Nephron (organoid): ENCODE measurements around the gene PUSL1.

Experiments
- H3K27ac Mint-ChIP-seq, 3 experiments: 2 replicates each; pipeline ENCODE4 v1.8.0; 2020; ENCODE audit warnings: mixed read lengths in 3 of 3, mild to moderate bottlenecking in 2 of 3, moderate library complexity in 1 of 3
- H3K27me3 Mint-ChIP-seq: 2 replicates; pipeline ENCODE4 v1.8.0; 2021; ENCODE audit warnings: low read depth, mild to moderate bottlenecking, moderate library complexity, mixed read lengths
- H3K36me3 Mint-ChIP-seq: 2 replicates; pipeline ENCODE4 v1.8.0; 2020; ENCODE audit warnings: low read depth, mixed read lengths
- H3K4me1 Mint-ChIP-seq: 2 replicates; pipeline ENCODE4 v1.8.0; 2020; ENCODE audit warnings: mixed read lengths
- H3K4me3 Mint-ChIP-seq, 3 experiments: 2 replicates each; pipeline ENCODE4 v1.8.0; 2020; ENCODE audit warnings: mild to moderate bottlenecking in 3 of 3, mixed read lengths in 3 of 3, moderate library complexity in 2 of 3
- H3K9me3 Mint-ChIP-seq: 2 replicates; pipeline ENCODE4 v1.8.0; 2020; ENCODE audit warnings: mixed read lengths
- CTCF ChIP-seq, 3 experiments: fragments of 200-600 bp; sonication (generic); IDR thresholded peaks; one replicate each; pipeline ENCODE4 v1.5.0; 2021; ENCODE audit warnings: antibody characterized with exemption in 3 of 3; ENCODE audit not compliant: unreplicated experiment in 3 of 3

PUSL1 gene

GRCh38 chr1:1347026-1347595 lies 38.7 kb downstream of the PUSL1 start:
- Mint-ChIP-seq H3K4me1 (peaks cover 10% of the 10 kb centered on the region), H3K9me3 (no peaks in the 10 kb centered on the region), H3K27ac (peak overlapping the region; percentile 44 to 76 (median 55)), H3K27me3 (peaks cover 2% of the 10 kb centered on the region), H3K4me3 (peak overlapping the region; percentile 82 to 85 (median 83)), H3K36me3 (peaks cover under 1% of the 10 kb centered on the region)
- TF ChIP-seq CTCF (IDR thresholded peaks at IDR 0.05; ENCODE audit: unreplicated experiment in 3 of 3) = no peak

DNA sequence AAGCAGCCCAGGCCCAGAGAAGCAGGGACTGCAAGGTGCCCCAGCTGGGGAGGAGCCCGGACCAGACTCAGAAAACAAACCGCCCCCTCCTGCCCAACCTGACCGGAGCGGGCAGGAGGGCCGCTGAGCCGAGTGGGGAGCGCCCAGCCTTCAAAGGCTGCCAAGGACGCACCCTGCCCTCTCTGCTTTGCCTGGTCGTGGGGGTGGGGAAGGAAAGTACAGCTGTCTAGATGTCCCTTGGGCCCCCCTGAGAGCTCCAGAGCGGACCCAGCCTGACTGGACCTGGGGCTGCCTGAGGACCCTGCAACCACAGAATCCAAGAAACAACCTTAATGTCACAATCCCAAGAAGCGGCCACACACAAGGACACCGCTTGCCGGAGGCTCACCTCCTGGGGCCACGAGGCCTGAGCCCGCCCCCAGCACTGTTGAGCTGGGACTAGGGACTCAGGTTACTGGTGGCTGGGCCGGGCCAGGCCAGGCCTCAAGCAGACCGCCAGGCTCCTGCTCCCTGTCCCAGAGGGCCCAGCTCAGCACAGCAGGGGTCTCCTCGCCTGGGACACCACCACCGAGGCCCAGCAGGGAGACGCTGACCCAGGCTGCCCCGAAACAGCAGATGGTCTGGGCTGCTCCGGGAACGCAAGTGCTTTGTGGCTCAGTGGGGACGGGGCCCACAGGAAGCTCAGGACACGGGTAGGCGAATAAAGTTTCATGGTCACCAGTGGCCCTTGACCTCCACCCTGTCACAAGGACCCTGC lies 39.4 kb downstream of the PUSL1 start:
- no peak for TF ChIP-seq CTCF (IDR thresholded peaks at IDR 0.05; ENCODE audit: unreplicated experiment in 3 of 3)
- Mint-ChIP-seq H3K9me3 (no peaks in the 10 kb centered on the region), H3K36me3 (peaks cover 7% of the 10 kb centered on the region), H3K27ac (peak overlapping the region; percentile 44 to 76 (median 55)), H3K4me1 (peaks cover 17% of the 10 kb centered on the region), H3K27me3 (peaks cover 9% of the 10 kb centered on the region), H3K4me3 (peak overlapping the region; percentile 82 to 85 (median 83))

DNA sequence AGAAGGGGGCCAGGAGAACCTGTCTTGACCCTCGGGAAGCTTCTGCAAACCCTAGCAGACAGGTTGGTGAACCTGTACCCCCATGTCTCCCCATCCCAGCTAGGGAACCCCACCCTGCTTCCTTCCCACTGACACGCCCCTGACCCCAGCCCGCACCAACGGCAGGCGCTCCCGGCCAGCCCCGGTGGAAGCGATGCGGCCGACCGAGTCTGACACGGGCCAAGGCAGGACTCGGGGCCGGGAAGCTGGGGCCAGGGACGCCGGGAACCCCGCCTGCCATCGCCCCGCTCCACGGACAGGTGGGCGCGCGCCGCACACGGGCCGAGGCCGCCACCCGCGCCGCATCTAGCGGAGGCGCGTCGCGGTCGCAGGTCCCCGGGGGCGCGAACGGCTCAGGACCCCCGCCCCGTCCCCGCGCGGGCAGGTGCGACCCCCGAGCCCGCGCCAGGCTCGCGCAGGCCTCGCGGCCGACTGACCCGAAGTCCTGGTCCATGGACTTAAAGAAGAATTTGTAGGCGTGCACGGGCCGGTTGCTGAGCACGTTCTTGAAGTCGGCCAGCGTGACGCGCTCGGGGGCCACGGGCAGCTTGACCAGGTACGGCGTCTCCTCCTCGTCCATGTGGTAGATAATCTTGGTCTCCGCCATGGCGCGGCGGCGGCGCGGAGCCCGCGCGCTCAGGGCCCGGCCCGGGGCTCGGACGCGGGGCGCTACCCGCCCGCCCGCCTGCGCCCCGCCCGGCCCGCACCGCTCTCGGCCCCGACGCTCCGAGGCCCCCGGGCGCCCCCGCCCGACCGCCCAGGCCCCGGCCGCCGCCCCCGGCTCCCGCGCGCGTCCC lies 40.2 kb downstream of the PUSL1 start:
- no peak for TF ChIP-seq CTCF (IDR thresholded peaks at IDR 0.05; ENCODE audit: unreplicated experiment in 3 of 3)
- Mint-ChIP-seq H3K27ac (peak overlapping the region in 1 of 3 experiments; percentile 76), H3K27me3 (peaks cover 11% of the 10 kb centered on the region), H3K9me3 (no peaks in the 10 kb centered on the region), H3K4me1 (peaks cover 18% of the 10 kb centered on the region), H3K36me3 (peaks cover 8% of the 10 kb centered on the region), H3K4me3 (peak overlapping the region; percentile 83 to 86 (median 85))

- H3K27me3 Mint-ChIP-seq = peaks cover 11% of the 10 kb centered on the region
- H3K4me3 Mint-ChIP-seq = peak within 1 kb of the TSS; percentile 83 to 86 (median 85)
- peaks cover 8% of the 10 kb centered on the region for H3K36me3 Mint-ChIP-seq
- H3K9me3 Mint-ChIP-seq = no peaks in the 10 kb centered on the region
- peak within 1 kb of the TSS in 1 of 3 experiments; percentile 76 for H3K27ac Mint-ChIP-seq
- H3K4me1 Mint-ChIP-seq = peaks cover 18% of the 10 kb centered on the region
- TF ChIP-seq CTCF (IDR thresholded peaks at IDR 0.05; ENCODE audit: unreplicated experiment in 3 of 3) = peak; percentile 41 to 56 (median 53)
Observed at GRCh38 chr1:1349256-1350012, 41.0 kb downstream of the PUSL1 start, which contains the start of gene DVL1. Gene DVL1, minus strand, starts transcription at chr1:1349418. Its CDS starts 353 bp downstream, at chr1:1349065.
